ENCODE measurements around the gene TULP4. TPM values are rescaled to one million over a fixed set of nuclear protein-coding genes. Genes with fewer than 3 reads are reported as not detected.

TULP4 gene
- polyA plus RNA-seq, 1 donor (not counting 4 experiments of a cell fraction or from before 2014, with no cell fraction given) = 13.1 TPM

- peaks cover 11% of the 10 kb centered on the region for H3K79me2 ChIP-seq (ENCODE audit: control insufficient read depth, insufficient read depth, low read length)
- H2AFZ ChIP-seq (ENCODE audit: control insufficient read depth, low read length) = no peak overlapping the region
- no peaks in the 10 kb centered on the region for H3K9me1 ChIP-seq (ENCODE audit: control insufficient read depth, extremely low read depth, insufficient read depth, low read length)
- H3K27ac ChIP-seq (ENCODE audit: control insufficient read depth, insufficient read depth, low read length) = peak overlapping the region; percentile 10
- no peak for DNase-seq (ENCODE audit: low read depth, low spot score)
- H3K9ac ChIP-seq (ENCODE audit: control insufficient read depth, extremely low read depth, insufficient read depth, low read length) = no peak overlapping the region
- H3K9me3 ChIP-seq (ENCODE audit: control insufficient read depth, low read depth, low read length) = no peaks in the 10 kb centered on the region
- peaks cover 0 to 6% of the 10 kb centered on the region in 2 experiments for H3K36me3 ChIP-seq (ENCODE audit: control insufficient read depth in 2 of 2, extremely low read depth in 1 of 2, insufficient read depth in 2 of 2, low read length in 2 of 2)
- dilution Hi-C loops (cut with MboI; ENCODE audit: extremely low pct_ligation_motif_present, low sequenced_read_pairs) = no loop called here
- H4K20me1 ChIP-seq (ENCODE audit: control insufficient read depth, extremely low read depth, insufficient read depth, low read length) = no peaks in the 10 kb centered on the region
- no peaks in the 10 kb centered on the region for H3K27me3 ChIP-seq (ENCODE audit: control insufficient read depth, extremely low read depth, insufficient read depth, low read length)
- no peak for FAIRE-seq
- H3K4me1 ChIP-seq (ENCODE audit: control insufficient read depth, extremely low read depth, insufficient read depth, low read length) = peaks cover 28% of the 10 kb centered on the region
- TF ChIP-seq CTCF (optimal IDR thresholded peaks at IDR 0.05 in 1 of 3, IDR thresholded peaks at IDR 0.05 in 1 of 3, conservative IDR thresholded peaks at IDR 0.05 in 1 of 3; ENCODE audit: extremely low read depth in 1 of 3, insufficient read depth in 2 of 3, low read length in 3 of 3) (no peak), EZH2 (IDR thresholded peaks at IDR 0.05; ENCODE audit: low read length) (no peak)
- H3K4me3 ChIP-seq (ENCODE audit: control insufficient read depth in 2 of 3, extremely low read depth in 1 of 3, insufficient read depth in 2 of 3, low read depth in 1 of 3, low read length in 3 of 3) = no peak overlapping the region
- H3K4me2 ChIP-seq (ENCODE audit: control insufficient read depth, extremely low read depth, insufficient read depth, low read depth, low read length) = peak overlapping the region; percentile 74
These were observed 27.2 kb upstream of the TULP4 start for GRCh38 chr6:158284876-158285655.

GRCh38 chr6:158285656-158286021 is 26.6 kb upstream of the TULP4 start:
- no peak overlapping the region for H3K27ac ChIP-seq (ENCODE audit: control insufficient read depth, insufficient read depth, low read length)
- peaks cover 11% of the 10 kb centered on the region for H3K79me2 ChIP-seq (ENCODE audit: control insufficient read depth, insufficient read depth, low read length)
- dilution Hi-C loops (cut with MboI; ENCODE audit: extremely low pct_ligation_motif_present, low sequenced_read_pairs) = no loop called here
- H3K9me3 ChIP-seq (ENCODE audit: control insufficient read depth, low read depth, low read length) = no peaks in the 10 kb centered on the region
- H4K20me1 ChIP-seq (ENCODE audit: control insufficient read depth, extremely low read depth, insufficient read depth, low read length) = no peaks in the 10 kb centered on the region
- no peak overlapping the region for H2AFZ ChIP-seq (ENCODE audit: control insufficient read depth, low read length)
- no peak overlapping the region for H3K4me2 ChIP-seq (ENCODE audit: control insufficient read depth, extremely low read depth, insufficient read depth, low read depth, low read length)
- peaks cover 28% of the 10 kb centered on the region for H3K4me1 ChIP-seq (ENCODE audit: control insufficient read depth, extremely low read depth, insufficient read depth, low read length)
- H3K27me3 ChIP-seq (ENCODE audit: control insufficient read depth, extremely low read depth, insufficient read depth, low read length) = no peaks in the 10 kb centered on the region
- no peak overlapping the region for H3K4me3 ChIP-seq (ENCODE audit: control insufficient read depth in 2 of 3, extremely low read depth in 1 of 3, insufficient read depth in 2 of 3, low read depth in 1 of 3, low read length in 3 of 3)
- no peak for DNase-seq (ENCODE audit: low read depth, low spot score)
- FAIRE-seq = no peak
- no peak overlapping the region for H3K9ac ChIP-seq (ENCODE audit: control insufficient read depth, extremely low read depth, insufficient read depth, low read length)
- H3K9me1 ChIP-seq (ENCODE audit: control insufficient read depth, extremely low read depth, insufficient read depth, low read length) = no peaks in the 10 kb centered on the region
- TF ChIP-seq CTCF (optimal IDR thresholded peaks at IDR 0.05 in 1 of 3, IDR thresholded peaks at IDR 0.05 in 1 of 3, conservative IDR thresholded peaks at IDR 0.05 in 1 of 3; ENCODE audit: extremely low read depth in 1 of 3, insufficient read depth in 2 of 3, low read length in 3 of 3) (no peak), EZH2 (IDR thresholded peaks at IDR 0.05; ENCODE audit: low read length) (no peak)
- peaks cover 0 to 6% of the 10 kb centered on the region in 2 experiments for H3K36me3 ChIP-seq (ENCODE audit: control insufficient read depth in 2 of 2, extremely low read depth in 1 of 2, insufficient read depth in 2 of 2, low read length in 2 of 2)

All from keratinocyte (primary cell).